LNCAP (cell line): ENCODE results near the gene PEX6.

Experiments used
- CTCF ChIP-seq: fragments of 450-650 bp; IDR thresholded peaks from 2 replicates; pipeline ENCODE4 v1.5.1; 2017; ENCODE audit warnings: mild to moderate bottlenecking

Gene PEX6

DNA sequence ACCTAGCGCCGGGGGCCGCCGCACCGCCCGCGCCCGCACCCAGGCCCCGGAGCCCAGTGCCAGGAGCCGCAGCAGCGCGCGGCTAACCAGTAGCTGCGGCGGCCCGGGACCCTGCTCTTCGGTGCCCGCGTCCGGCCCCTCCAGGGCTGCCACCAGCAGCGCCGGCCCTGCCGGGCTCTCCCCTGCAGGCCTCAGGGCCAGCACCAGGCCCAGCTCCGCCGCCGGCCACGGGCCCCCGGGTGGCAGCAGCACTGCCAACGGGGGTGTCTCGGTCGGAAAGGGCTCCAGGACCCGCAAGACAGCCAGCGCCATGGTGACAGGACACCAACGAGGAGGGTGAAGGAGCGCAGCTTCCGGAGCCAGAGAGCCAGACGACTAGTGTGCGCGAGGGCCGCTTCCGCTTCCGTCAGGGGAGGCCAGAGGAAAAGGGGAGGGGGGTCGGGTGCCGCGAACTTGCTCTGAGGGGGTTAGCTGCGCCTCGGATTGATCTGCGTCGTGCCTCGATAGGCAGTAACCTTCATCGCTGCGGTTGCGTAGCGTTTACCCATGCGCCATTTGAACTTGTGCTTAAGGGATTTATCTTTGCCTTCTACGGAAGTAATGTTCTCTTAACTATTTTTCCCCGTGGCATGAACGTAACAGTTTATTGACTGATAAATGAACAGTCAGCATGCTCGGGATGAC lies at the start of gene PEX6:
TSS of gene PEX6 (minus strand) at position 343 of the 684 bp plus-strand sequence. CDS start at position 312, 31 bp downstream.
- TF ChIP-seq CTCF = no peak

GRCh38 chr6:43026365-43026764 lies 47.4 kb upstream of the PEX6 start:
- TF ChIP-seq CTCF = no peak

GRCh38 chr6:43024436-43024835 lies 45.5 kb upstream of the PEX6 start:
- TF ChIP-seq CTCF = no peak

DNA sequence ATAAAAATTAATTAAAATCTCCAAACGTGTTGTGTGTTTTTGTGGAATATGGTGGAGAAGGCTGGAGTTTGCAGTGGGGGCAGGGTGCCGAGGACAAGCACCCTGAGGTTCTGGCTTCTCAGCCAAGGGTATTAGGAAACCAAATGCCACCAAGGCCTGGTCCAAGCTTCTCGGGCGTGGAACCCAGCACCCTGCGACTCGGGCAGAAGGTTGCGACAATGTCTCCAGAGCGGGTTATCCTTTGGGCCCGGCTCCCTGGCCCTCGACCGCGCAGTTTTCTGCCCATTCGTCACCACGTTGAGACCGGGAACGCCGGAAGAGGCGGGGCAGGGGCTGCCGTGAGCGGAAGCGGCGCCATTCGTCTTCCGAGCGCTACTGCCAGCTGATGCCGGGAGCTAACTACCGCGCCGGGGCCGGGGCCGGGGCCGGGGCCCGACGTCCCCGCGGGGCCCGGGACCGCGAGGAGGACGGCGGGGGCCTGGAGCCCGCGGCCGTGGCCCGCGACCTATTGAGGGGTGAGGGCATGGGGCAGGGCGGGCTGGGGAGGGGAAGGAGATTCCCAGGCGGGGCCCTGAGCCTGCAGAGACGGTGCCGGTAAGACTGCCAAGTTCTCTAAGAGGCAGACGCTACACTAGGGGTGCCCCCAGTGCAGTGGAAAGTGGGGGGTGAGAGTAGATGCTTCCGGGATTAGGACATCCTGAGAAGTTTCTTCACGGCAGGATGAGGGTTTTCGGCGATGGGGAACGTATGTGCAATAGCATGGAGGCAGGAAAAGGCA lies 42.5 kb upstream of the PEX6 start, which contains the start of gene RRP36:
TSS of gene RRP36 (plus strand) at position 354 of the 778 bp plus-strand sequence. CDS start at position 386, 32 bp downstream.
- TF ChIP-seq CTCF = no peak

DNA sequence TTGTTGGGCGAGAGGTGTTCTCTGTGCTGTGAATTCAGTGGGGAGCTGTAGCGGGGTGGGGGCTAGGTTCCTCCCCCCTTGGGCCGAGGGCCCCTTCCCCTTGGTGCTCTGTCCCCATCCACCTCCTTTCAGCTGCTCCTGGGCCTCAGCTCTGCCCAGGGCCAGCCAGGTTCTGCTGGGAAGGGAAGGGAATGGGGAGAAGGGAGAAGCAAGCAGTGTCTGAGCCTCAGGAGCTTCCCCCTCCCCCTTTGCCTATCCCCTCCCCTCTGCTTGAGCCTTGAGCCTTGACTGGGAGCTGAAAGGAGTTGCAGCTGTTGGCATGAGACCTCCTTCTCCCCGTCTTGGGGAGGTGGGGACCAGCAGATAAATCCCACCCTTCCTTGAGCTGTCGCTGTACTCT lies 41.9 kb upstream of the PEX6 start:
- no peak for TF ChIP-seq CTCF

DNA sequence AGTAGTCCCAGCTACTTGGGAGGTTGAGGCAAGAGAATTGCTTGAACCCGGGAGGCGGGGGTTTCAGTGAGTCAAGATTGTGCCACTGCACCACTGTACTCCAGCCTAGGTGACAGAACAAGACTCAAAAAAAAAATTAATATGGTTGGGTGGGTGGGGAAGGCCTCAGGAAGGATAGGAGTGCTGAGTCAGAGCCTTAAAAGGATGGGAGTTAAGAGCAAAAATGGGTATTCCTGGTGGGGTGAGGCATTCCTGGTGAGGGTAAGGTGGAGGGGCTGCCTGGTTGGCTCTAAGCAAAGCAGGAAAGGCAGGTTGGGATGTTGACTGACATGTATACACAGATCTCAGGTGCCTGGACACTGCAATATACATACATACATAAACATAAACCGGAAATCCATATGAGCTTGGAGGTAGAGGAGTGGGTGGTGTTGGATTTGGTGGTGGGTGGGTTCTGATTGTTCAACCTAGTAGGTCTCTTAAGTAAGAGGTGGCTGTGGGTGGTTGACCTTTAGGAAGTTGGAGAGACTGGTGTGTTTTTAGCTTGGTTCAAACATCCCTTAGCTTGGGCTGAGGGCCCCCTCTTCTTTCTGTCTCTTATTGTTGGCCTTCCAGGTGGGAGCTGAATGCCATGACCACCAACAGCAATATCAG lies 41.2 kb upstream of the PEX6 start:
- no peak for TF ChIP-seq CTCF

DNA sequence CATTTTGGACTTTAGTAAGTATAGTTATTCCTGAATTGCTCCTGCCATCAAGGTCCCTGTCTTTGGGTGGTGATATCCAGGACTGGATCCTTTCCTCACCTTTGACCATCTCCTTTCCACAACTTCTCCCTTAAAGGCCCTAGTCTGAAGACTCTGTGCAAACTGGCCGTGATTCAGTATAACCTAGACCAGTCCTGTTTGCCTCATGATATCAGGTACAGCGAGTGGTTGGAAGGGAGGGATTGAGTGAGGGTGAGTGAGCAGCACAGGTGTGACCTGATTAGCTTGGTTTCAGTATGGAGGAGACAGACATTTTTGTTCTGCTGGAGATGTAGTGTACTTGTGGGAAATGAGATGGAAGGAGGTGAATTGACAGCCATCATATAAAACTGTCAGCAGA lies 40.2 kb upstream of the PEX6 start:
- no peak for TF ChIP-seq CTCF
